Lower leg skin (tissue), 3 donors: ENCODE results near the gene VAV2.

Source experiments
- CTCF ChIP-seq, 3 donors: fragments of 450-650 bp; IDR thresholded peaks; one replicate each; pipeline ENCODE4 v1.5.1; 2016; ENCODE audit warnings: antibody characterized with exemption in 3 of 3, mild to moderate bottlenecking in 3 of 3, moderate library complexity in 2 of 3
- POLR2A ChIP-seq, 2 donors: fragments of 450-650 bp; IDR thresholded peaks; one replicate each; pipeline ENCODE4 v1.6.1; 2016 to 2017; ENCODE audit warnings: antibody characterized with exemption in 2 of 2, mild to moderate bottlenecking in 1 of 2, moderate library complexity in 1 of 2

- TF ChIP-seq CTCF (IDR thresholded peaks at IDR 0.05) (no peak), POLR2A (IDR thresholded peaks at IDR 0.05) (no peak)
Measured at GRCh38 chr9:133989625-133990365, 2.3 kb downstream of the VAV2 start.
